NCI-H1694 treated with DMSO at 0.1 percent for 48 hours (cell line): ENCODE results near the gene DNAJC12.
"Not testable (repeated sequence)": the region's sequence is repeated elsewhere in the genome, so short reads cannot be mapped to it uniquely, and the experiment has no call there.

Source experiments
- DNase-seq: peaks from one replicate; lab custom pipeline; 2025; lab: John Stamatoyannopoulos, UW

DNAJC12 gene

GRCh38 chr10:67837541-67838314, at the start of gene DNAJC12:
Gene DNAJC12 (minus strand): TSS chr10:67838188. CDS start chr10:67838011, 177 bp downstream.
- DNase-seq: peak; percentile 84

- peak; percentile 30 for DNase-seq
Observed at GRCh38 chr10:67884842-67885670, 47.1 kb upstream of the DNAJC12 start.

DNA sequence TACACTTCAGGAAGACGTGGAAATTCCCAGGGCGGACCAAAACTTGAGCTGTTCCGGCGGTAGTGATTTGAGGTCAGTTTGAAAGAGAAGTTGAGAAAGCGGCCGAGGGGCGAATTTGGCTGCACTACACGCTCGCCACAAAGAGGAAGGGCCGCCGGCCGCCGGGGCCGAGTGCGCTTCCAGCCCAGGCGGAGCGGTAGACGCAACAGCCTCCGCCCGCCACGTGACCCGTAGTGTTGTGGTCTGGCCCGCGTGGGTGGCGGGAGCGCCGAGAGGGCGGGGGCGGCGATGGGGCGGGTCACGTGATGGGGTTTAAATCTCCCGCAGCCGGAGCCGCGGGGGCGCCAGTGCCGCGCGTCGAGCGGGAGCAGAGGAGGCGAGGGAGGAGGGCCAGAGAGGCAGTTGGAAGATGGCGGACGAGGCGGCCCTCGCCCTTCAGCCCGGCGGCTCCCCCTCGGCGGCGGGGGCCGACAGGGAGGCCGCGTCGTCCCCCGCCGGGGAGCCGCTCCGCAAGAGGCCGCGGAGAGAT, 46.4 kb upstream of the DNAJC12 start, which contains the start of gene SIRT1:
Gene SIRT1, plus strand, starts transcription at position 344 of the 529 bp plus-strand sequence. Its CDS starts 66 bp downstream, at position 410.
- DNase-seq: peak; percentile 80

- no peak for DNase-seq
Observed at GRCh38 chr10:67883710-67884312, 45.8 kb upstream of the DNAJC12 start.

- DNase-seq: no peak
Observed at GRCh38 chr10:67878133-67878532, 40.1 kb upstream of the DNAJC12 start.

DNA sequence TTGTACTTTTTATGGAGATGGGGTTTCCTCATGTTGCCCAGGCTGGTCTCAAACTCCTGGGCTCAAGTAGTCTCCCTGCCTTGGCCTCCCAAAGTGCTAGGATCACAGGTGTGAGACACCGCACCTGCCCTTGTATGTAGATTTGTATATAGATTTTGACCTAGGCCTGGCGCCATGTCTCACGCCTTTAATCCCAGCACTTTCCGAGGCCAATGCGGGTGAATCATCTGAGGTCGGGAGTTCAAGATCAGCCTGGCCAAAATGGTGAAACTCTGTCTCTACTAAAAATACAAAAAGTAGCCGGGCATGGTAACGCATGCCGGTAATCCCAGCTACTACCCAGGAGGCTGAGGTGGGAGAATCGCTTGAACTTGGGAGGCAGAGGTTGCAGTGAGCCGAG, 39.4 kb upstream of the DNAJC12 start:
- not testable (repeated sequence) for DNase-seq

DNA sequence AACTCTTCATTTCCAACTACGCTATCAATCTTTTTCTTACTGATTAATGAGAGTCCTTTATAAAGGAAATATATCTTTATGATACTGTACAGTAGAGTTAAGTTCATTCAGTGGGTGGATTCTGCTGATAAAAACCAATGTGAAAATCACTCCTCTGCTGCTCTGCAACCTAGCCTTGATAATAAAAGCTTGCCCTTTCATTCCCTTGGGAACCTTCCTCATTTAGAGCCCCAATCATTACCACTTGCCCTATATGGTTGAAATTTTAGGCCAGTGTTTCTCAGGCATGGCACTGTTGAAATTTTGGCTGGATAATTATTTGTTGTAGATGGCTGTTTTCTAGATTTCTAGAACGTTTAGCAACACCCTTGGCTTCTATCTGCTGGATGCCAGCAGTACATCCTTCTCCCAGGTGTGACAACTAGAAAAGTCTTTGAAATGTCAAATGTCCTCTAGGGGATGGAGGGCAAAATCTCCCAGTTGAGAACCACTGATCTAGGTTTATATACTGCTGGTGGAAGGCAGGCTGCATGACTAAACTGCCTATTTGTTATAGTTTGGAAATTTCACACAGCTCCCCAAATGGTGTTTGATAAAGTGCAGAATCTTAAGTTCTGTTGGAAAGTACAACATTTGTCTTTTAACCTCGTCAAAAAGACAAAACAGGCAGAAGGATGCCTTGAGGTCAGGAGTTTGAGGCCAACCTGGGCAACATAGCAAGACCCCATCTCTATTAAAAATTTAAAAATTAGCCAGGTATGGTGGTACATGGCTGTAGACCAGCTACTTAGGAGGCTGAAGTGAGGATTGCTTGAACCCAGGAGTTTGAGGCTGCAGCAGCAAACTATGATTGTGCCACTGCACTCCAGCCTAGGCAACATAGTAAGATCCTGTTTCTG, 37.6 kb upstream of the DNAJC12 start:
- no peak for DNase-seq

DNA sequence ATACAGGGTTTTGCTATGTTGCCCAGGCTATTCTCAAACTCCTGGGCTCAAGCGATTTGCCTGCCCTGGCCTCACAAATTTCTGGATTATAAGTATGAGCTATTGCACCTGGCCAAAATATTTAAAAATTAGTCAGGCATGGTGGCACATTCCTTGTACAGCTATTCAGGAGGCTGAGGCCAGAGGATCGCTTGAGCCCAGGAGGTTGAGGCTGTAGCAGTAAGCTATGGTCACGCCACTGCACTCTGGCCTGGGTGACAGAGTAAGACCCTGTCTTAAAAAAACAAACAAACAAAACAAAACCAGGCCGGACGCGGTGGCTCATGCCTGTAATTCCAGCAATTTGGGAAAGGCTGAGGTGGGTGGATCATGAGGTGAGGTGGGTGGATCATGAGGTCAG, 32.0 kb upstream of the DNAJC12 start:
- DNase-seq: no peak

DNA sequence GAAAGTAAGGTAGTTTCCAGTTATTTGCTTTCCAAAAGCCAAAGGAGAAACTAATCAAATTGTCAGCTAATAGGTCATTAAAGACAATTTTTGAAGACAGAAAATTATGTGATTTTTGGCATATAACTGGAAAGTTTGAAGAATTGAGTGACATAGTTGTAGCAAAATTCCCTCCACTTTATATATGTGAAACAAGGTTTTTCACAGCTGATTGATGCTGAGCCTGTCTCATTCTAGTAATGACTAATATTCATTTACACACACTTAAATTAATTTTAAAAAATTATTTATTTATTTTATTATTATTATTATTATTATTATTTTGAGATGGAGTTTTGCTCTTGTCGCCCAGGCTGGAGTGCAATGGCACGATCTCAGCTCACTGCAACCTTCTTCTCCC, 30.1 kb upstream of the DNAJC12 start:
- no peak for DNase-seq

- no peak for DNase-seq
Observed at GRCh38 chr10:67864607-67865371, 26.8 kb upstream of the DNAJC12 start.

- no peak for DNase-seq
Observed at GRCh38 chr10:67863094-67863493, 25.1 kb upstream of the DNAJC12 start.

DNA sequence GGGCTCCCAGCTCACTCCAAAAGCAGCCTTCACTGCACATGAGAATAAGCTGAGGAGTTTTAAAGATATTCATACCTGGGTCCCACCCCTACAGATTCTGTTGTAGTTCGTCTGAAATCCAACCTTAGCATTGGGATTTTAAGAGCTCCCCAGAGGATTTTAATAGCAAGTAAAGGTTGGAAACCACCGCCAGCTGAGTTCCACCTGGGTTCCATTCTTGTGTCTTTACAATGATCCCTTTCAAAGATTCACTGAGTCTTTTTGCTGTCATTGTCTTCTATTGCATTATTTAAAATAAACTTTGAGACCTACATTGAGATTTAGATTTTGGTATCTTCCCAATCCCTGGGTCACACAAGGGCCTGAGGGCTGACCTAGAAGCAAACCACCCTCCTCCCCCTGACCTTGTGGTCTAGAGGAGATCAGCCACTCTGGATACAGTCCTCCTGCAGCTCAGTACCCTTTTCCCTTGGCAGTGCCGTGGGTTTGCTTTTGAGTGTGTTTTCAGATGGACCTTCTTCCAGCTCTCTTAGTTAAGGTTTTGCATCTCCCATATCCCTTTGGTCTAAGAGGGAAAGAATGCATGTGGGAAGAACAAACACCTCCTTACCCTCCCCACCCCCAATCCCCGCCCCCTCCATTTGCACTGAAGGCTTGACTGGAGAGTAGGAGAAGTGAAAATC, 23.9 kb upstream of the DNAJC12 start:
- DNase-seq: no peak

DNA sequence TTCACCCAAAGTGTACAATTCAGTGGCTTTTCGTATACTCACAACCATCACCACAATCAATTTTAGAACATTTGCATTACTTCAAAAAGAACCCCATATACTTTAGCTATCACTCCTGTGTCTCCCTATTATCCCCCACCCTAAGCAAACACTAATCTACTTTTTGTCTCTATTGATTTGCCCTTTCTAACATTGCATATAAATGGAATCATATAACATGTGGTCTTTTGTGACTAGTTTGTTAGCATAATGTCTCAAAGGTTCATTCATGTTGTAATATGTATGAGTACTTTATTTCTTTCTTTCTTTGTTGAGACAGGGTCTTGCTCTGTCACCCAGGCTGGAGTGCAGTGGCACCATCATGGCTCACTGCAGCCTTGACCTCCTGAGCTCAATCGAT, 21.0 kb upstream of the DNAJC12 start:
- DNase-seq: no peak

GRCh38 chr10:67853512-67853911, 15.5 kb upstream of the DNAJC12 start:
- peak; percentile 38 for DNase-seq

GRCh38 chr10:67852761-67853160, 14.8 kb upstream of the DNAJC12 start:
- no peak for DNase-seq

GRCh38 chr10:67851186-67851585, 13.2 kb upstream of the DNAJC12 start:
- DNase-seq: no peak

DNA sequence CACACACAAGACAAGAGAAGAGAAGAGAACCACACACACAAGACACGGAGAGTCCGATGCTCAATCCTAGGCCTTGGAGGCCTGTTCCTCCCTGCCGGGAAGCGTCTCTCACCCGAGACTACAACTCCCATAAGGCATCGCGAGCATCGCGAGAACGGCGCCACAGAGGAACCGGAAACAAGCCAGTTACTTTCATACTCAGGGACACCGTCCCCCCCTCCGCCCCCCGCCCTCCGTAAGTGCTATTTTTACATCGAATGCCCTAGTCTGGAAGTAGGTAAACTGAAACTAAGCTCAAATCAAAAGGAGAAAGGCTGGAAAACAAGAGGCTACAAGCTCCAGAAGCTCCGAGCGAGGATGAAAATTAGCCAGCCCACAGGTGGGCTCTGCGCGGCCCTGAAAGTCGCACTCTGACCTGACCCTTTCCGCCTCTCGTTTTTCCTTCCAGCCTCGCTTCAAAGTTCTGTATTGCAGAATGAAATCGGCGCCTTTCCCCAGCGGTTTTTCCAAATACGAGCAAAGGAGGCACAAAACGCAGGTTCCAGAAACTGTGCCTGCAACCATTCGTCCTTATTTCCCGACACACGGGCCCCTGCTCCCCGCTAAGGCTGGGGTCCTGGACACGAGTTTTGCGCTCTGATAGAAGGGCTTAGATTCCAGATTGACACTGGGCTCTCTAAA, 11.5 kb upstream of the DNAJC12 start:
- DNase-seq: peak; percentile 87

DNA sequence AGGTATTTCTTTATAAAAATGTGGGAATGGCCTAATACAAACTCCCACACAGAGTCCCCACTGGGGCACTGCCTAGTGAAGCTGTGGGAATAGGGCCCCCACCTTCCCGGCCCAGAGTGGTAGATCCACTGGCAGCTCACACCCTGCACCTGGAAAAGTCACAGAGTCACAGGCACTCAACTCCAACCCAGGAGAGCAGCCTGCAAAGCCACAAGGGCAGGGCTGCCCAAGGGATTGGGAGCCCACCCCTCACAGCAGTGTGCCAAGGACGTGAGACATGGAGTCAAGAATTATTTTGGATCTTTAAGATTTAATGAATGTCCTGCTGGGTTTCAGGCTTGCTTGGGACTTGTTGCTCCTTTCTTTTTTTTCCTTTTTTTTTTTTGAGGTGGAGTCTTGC, 5.3 kb upstream of the DNAJC12 start:
- DNase-seq: no peak

DNA sequence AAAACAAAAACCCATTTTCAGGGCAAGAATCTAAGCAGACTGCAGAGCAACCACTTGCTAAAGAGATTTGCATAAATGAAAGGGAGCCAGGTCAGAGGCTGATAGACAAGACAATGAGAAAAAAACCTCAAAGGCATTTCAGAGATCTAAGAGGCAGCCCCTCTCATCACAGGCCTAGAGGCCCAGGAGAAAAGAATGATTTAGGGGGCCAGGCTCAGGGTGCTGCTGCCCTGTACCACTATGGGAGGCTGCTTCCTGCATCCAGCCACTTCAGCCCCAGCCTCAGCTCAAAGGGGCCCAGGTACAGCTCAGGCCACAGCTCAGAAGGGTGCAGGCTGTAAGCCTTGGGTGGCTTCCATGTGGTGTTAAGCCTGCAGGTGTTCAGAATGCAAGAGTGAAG, 3.7 kb upstream of the DNAJC12 start:
- no peak for DNase-seq
